Measurements from ENCODE around the gene FARS2. TPM values are rescaled to one million over a fixed set of nuclear protein-coding genes. Genes with fewer than 3 reads are reported as not detected.

FARS2 gene
- total and polyA plus RNA-seq, 10 donors, result 9.0 to 27.4 (median 19.8) TPM

- intact Hi-C loops (cut with DNase I; ENCODE audit: low total_unique reads), result no loop called here
- WGBS, 5 donors, result 87 to 98% (median 97%) methylated on average over 3 of the region's 3 CpGs
- Histone ChIP-seq H3K27me3 (replicated peaks in 1 of 7) (no peaks in the 10 kb centered on the region), H3K27ac (no peak overlapping the region), H3K4me3 (no peak overlapping the region), H3K36me3 (no peaks in the 10 kb centered on the region), H3K9me3 (no peaks in the 10 kb centered on the region), H3K4me1 (peaks cover 0 to 34% (median 17%) of the 10 kb centered on the region in 6 donors)
- no peak for DNase-seq
- TF ChIP-seq POLR2AphosphoS5 (IDR thresholded peaks at IDR 0.05) (no peak), POLR2A (IDR thresholded peaks at IDR 0.05) (no peak), CTCF (IDR thresholded peaks at IDR 0.05 in 8 of 11, conservative IDR thresholded peaks at IDR 0.05 in 3 of 11) (no peak)
These were observed 72.3 kb downstream of the FARS2 start for GRCh38 chr6:5333658-5334057.

GRCh38 chr6:5334341-5334740 lies 73.0 kb downstream of the FARS2 start:
- Histone ChIP-seq H3K4me3 (no peak overlapping the region), H3K9me3 (no peaks in the 10 kb centered on the region), H3K36me3 (no peaks in the 10 kb centered on the region), H3K27me3 (replicated peaks in 1 of 7) (no peaks in the 10 kb centered on the region), H3K4me1 (peaks cover 0 to 38% (median 19%) of the 10 kb centered on the region in 6 donors), H3K27ac (no peak overlapping the region)
- TF ChIP-seq POLR2AphosphoS5 (IDR thresholded peaks at IDR 0.05), result no peak
- no peak for TF ChIP-seq POLR2A (IDR thresholded peaks at IDR 0.05)
- no peak for TF ChIP-seq CTCF (IDR thresholded peaks at IDR 0.05 in 8 of 11, conservative IDR thresholded peaks at IDR 0.05 in 3 of 11)
- intact Hi-C loops (cut with DNase I; ENCODE audit: low total_unique reads), result no loop called here
- DNase-seq, result no peak
- WGBS, 5 donors, result 86 to 99% (median 98%) methylated on average over 1 of the region's 1 CpG

GRCh38 chr6:5335020-5335419 lies 73.7 kb downstream of the FARS2 start:
- Histone ChIP-seq H3K4me3 (no peak overlapping the region), H3K27ac (peak overlapping the region in 1 of 8 donors; percentile 4), H3K4me1 (peaks cover 0 to 44% (median 25%) of the 10 kb centered on the region in 6 donors), H3K36me3 (no peaks in the 10 kb centered on the region), H3K27me3 (replicated peaks in 1 of 7) (no peaks in the 10 kb centered on the region), H3K9me3 (no peaks in the 10 kb centered on the region)
- TF ChIP-seq POLR2AphosphoS5 (IDR thresholded peaks at IDR 0.05) (no peak), POLR2A (IDR thresholded peaks at IDR 0.05) (no peak), CTCF (IDR thresholded peaks at IDR 0.05 in 8 of 11, conservative IDR thresholded peaks at IDR 0.05 in 3 of 11) (no peak)
- no peak for DNase-seq
- 48 to 55% (median 53%) methylated on average over 3 of the region's 3 CpGs for WGBS, 5 donors
- intact Hi-C loops (cut with DNase I; ENCODE audit: low total_unique reads), result no loop called here

GRCh38 chr6:5337573-5337972 lies 76.3 kb downstream of the FARS2 start:
- H3K36me3 ChIP-seq, result no peaks in the 10 kb centered on the region
- no peak for TF ChIP-seq CTCF (IDR thresholded peaks at IDR 0.05 in 8 of 11, conservative IDR thresholded peaks at IDR 0.05 in 3 of 11)
- no peak for TF ChIP-seq POLR2AphosphoS5 (IDR thresholded peaks at IDR 0.05)
- no peak for TF ChIP-seq POLR2A (IDR thresholded peaks at IDR 0.05)
- no peak overlapping the region for H3K4me3 ChIP-seq
- peaks cover 0 to 50% (median 25%) of the 10 kb centered on the region in 6 donors for H3K4me1 ChIP-seq
- H3K9me3 ChIP-seq, result no peaks in the 10 kb centered on the region
- intact Hi-C loops (cut with DNase I; ENCODE audit: low total_unique reads), result no loop called here
- 66 to 80% (median 73%) methylated on average over 2 of the region's 2 CpGs for WGBS, 5 donors
- H3K27me3 ChIP-seq (replicated peaks in 1 of 7), result no peaks in the 10 kb centered on the region
- DNase-seq, result no peak
- H3K27ac ChIP-seq, result peak overlapping the region in 2 of 8 donors; percentile 50 to 52

All from spleen (tissue), 11 donors.